ENCODE measurements around the gene NAPEPLD. TPM values are rescaled to one million over a fixed set of nuclear protein-coding genes. Genes with fewer than 3 reads are reported as not detected.

The NAPEPLD gene
- total RNA-seq: 3.1 and 4.4 TPM in 2 replicates

DNA sequence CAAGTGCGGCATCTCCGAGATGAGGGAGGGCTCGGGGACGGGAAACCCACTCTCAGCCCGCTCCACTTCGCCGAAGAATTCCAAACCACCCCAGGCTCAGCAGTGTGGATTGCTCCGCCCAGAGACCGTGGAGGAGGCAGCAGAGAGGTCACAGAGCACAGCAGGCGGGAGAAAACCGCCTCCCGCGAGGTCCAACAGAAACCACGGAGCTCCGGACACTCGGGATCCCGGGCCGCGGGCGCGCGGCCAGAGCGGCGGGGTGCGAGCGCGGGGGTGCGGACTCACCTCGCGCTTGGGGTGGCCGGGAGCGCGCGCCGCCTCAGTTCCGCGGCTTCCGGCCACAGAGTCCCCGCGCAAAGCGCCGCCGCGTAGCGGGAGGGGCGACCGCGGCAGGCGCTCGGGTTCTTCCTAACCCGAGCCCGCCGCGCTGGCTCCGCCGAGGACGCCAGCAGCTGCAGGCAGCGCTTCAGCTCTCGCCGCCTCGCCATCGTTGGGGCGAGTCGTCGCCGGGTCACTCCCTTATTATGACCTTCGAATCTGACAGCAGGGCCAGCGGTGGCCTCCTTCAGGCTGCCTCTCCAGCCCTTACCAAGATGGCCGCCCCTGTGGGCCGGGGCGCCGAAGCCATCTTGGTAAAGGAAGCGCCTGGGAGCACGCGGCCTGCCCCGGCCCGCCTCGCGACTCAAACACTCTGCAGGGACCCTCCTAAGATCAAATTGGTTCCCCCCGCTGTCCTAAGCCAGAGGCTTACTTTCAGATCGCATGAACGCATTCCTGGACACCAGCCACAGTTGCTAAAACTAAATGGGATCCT is at the start of gene NAPEPLD:
Gene NAPEPLD (minus strand): TSS at position 106 of the 814 bp plus-strand sequence. CDS start 20,323 bp downstream, outside the sequence.

DNA sequence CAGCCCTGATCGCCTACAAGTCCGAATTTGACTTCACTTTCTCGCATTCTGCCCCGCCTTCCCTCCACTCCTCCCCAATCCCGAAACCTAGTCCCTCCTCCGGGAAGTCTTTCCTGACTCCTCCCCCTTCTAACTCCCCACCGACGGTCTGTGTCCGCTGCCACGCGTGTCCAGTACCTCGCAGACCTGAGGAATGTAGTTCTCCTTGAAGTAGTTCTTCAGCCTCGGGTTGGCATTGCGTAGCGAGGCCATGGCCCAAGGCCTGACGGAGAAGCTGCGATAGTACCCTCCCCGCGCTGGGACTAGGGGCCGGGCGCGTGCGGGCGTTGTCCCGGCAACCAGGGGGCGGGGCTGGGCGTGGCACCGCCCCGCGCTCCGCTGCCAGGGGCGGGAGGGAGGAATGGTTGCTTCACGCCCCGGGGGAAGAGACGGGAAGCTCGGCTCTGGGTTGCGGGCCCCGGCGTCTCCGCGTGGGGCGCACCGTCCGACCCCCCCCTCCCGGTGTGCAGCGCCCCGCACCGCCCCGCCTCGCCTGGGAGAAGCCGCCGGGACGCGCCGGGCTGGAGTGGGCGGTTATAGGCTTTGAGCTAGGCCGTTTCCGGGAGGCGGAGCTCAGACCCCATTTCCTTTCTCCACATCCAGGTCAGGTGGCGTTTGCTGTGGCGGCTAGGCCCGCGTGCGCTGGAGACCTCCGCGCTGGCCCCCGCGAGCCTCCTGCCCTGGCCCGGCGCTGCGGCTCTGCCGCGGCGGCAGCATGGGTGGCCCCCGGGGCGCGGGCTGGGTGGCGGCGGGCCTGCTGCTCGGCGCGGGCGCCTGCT is 74.2 kb downstream of the NAPEPLD start, which contains the start of the genes ARMC10 and FBXL13:
Gene ARMC10 (plus strand): TSS at position 622 of the 818 bp plus-strand sequence. CDS start 133 bp downstream, at position 755.
Gene FBXL13 (minus strand): TSS at position 278 of the 818 bp plus-strand sequence.

Other genes starting within 250 kb of the NAPEPLD start
- gene LRRC17, start 236.1 kb downstream of the NAPEPLD start, total RNA-seq: 2.1 and 3.3 TPM in 2 replicates
- gene FBXL13, start 74.3 kb downstream of the NAPEPLD start, total RNA-seq: 0.87 and 1.7 TPM in 2 replicates
- 25.2 and 27.2 TPM in 2 replicates for gene ARMC10, start 74.0 kb downstream of the NAPEPLD start, total RNA-seq
- gene PMPCB, start 148.3 kb upstream of the NAPEPLD start, total RNA-seq: 38.3 and 41.2 TPM in 2 replicates
- gene DNAJC2, start 195.7 kb upstream of the NAPEPLD start, total RNA-seq: 9.8 and 16.4 TPM in 2 replicates
- gene PSMC2, start 198.5 kb upstream of the NAPEPLD start, total RNA-seq: 165 and 170 TPM in 2 replicates

All from mammary microvascular endothelial cell (primary cell).